Stomach smooth muscle (tissue), 2 donors: ENCODE data around the gene DNAJB4.

Experiments
- H3K27ac ChIP-seq: one replicate; pipeline ENCODE4 v1.7.0; 2013; ENCODE audit warnings: mild to moderate bottlenecking, low read length, inconsistent platforms
- H3K27me3 ChIP-seq, 2 donors: one replicate each; pipeline ENCODE4 v1.7.0; 2013; ENCODE audit warnings: low read length in 2 of 2; ENCODE audit not compliant: insufficient read depth in 2 of 2, control insufficient read depth in 1 of 2
- H3K36me3 ChIP-seq, 2 donors: one replicate each; pipeline ENCODE4 v1.7.0; 2013; ENCODE audit warnings: low read length in 2 of 2; ENCODE audit not compliant: control insufficient read depth in 2 of 2, insufficient read depth in 2 of 2
- H3K4me1 ChIP-seq: one replicate; pipeline ENCODE4 v1.7.0; 2013; ENCODE audit warnings: low read length; ENCODE audit not compliant: control insufficient read depth, insufficient read depth
- H3K4me3 ChIP-seq, 2 donors: one replicate each; pipeline ENCODE4 v1.7.0; 2013; ENCODE audit warnings: low read length in 2 of 2
- H3K9ac ChIP-seq, 2 donors: one replicate each; pipeline ENCODE4 v1.7.0; 2013; ENCODE audit warnings: low read length in 2 of 2, mild to moderate bottlenecking in 1 of 2
- H3K9me3 ChIP-seq, 2 donors: one replicate each; pipeline ENCODE4 v1.7.0; 2013; ENCODE audit warnings: low read length in 2 of 2; ENCODE audit not compliant: control insufficient read depth in 2 of 2
- donor health status: healthy.
- donor health status: Pancreatic carcinoma.

DNAJB4 gene

GRCh38 chr1:78036450-78036849 is 31.7 kb downstream of the DNAJB4 start:
- Histone ChIP-seq H3K27ac (no peak overlapping the region), H3K9me3 (no peaks in the 10 kb centered on the region), H3K27me3 (no peaks in the 10 kb centered on the region), H3K9ac (no peak overlapping the region), H3K36me3 (no peaks in the 10 kb centered on the region), H3K4me3 (no peak overlapping the region), H3K4me1 (no peaks in the 10 kb centered on the region)

DNA sequence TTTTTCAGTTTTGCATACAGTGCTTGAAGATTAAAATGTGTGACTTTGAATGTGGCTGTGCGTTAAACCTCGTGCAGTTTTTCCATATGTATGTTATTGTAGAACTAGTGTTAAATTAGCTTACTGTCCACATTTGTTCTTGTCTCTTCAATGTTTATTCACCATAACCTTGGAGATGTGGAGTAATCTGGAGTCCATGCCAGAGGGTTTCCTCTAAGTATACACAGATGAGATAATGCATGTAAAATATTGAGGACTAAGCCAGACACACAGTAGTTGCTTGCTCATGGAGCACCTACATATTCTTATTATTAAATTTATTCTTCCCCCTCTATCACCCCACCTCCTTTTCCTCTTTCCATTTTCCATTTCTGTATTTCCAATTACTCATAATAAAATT is 33.3 kb downstream of the DNAJB4 start:
- H3K9ac ChIP-seq, result no peak overlapping the region
- H3K4me3 ChIP-seq, result no peak overlapping the region
- H3K36me3 ChIP-seq, result no peaks in the 10 kb centered on the region
- no peak overlapping the region for H3K27ac ChIP-seq
- H3K27me3 ChIP-seq, result no peaks in the 10 kb centered on the region
- H3K4me1 ChIP-seq, result no peaks in the 10 kb centered on the region
- H3K9me3 ChIP-seq, result no peaks in the 10 kb centered on the region

GRCh38 chr1:78038491-78038939 is 33.8 kb downstream of the DNAJB4 start:
- H3K27me3 ChIP-seq, result no peaks in the 10 kb centered on the region
- H3K27ac ChIP-seq, result no peak overlapping the region
- H3K4me1 ChIP-seq, result no peaks in the 10 kb centered on the region
- no peaks in the 10 kb centered on the region for H3K9me3 ChIP-seq
- no peak overlapping the region for H3K4me3 ChIP-seq
- H3K9ac ChIP-seq, result no peak overlapping the region
- no peaks in the 10 kb centered on the region for H3K36me3 ChIP-seq

- Histone ChIP-seq H3K4me1 (no peaks in the 10 kb centered on the region), H3K36me3 (no peaks in the 10 kb centered on the region), H3K27ac (no peak overlapping the region), H3K4me3 (no peak overlapping the region), H3K9ac (no peak overlapping the region), H3K9me3 (no peaks in the 10 kb centered on the region), H3K27me3 (no peaks in the 10 kb centered on the region)
Observed at GRCh38 chr1:78040484-78041089, 35.8 kb downstream of the DNAJB4 start.

- H3K9ac ChIP-seq, result no peak overlapping the region
- no peak overlapping the region for H3K27ac ChIP-seq
- no peak overlapping the region for H3K4me3 ChIP-seq
- H3K27me3 ChIP-seq, result no peaks in the 10 kb centered on the region
- H3K9me3 ChIP-seq, result no peaks in the 10 kb centered on the region
- H3K36me3 ChIP-seq, result no peaks in the 10 kb centered on the region
- H3K4me1 ChIP-seq, result peaks cover 14% of the 10 kb centered on the region
Observed at GRCh38 chr1:78043436-78043835, 38.7 kb downstream of the DNAJB4 start.

GRCh38 chr1:78044796-78045562 is 40.2 kb downstream of the DNAJB4 start:
- Histone ChIP-seq H3K4me3 (peak overlapping the region; percentile 75 to 79), H3K27me3 (no peaks in the 10 kb centered on the region), H3K9me3 (no peaks in the 10 kb centered on the region), H3K27ac (no peak overlapping the region), H3K9ac (peak overlapping the region in 1 of 2 donors; percentile 59), H3K4me1 (peaks cover 14% of the 10 kb centered on the region), H3K36me3 (no peaks in the 10 kb centered on the region)

- Histone ChIP-seq H3K4me3 (peak overlapping the region; percentile 75 to 79), H3K27me3 (no peaks in the 10 kb centered on the region), H3K9ac (peak overlapping the region in 1 of 2 donors; percentile 59), H3K27ac (no peak overlapping the region), H3K4me1 (peaks cover 14% of the 10 kb centered on the region), H3K36me3 (no peaks in the 10 kb centered on the region), H3K9me3 (no peaks in the 10 kb centered on the region)
Observed at GRCh38 chr1:78045563-78045925, 40.8 kb downstream of the DNAJB4 start.

- Histone ChIP-seq H3K4me1 (peaks cover 14% of the 10 kb centered on the region), H3K4me3 (peak within 1 kb of the TSS; percentile 75 to 79), H3K9ac (peak within 1 kb of the TSS; percentile 59 to 62), H3K27me3 (no peaks in the 10 kb centered on the region), H3K27ac (no peak within 1 kb of the TSS), H3K9me3 (no peaks in the 10 kb centered on the region), H3K36me3 (no peaks in the 10 kb centered on the region)
Observed at GRCh38 chr1:78045926-78046778, 41.4 kb downstream of the DNAJB4 start, which contains the start of gene GIPC2. Gene GIPC2, plus strand, starts transcription at chr1:78045966. Its CDS starts 129 bp downstream, at chr1:78046095.

- H3K4me1 ChIP-seq, result peaks cover 14% of the 10 kb centered on the region
- no peak overlapping the region for H3K27ac ChIP-seq
- H3K36me3 ChIP-seq, result no peaks in the 10 kb centered on the region
- peak overlapping the region; percentile 75 to 79 for H3K4me3 ChIP-seq
- H3K9me3 ChIP-seq, result no peaks in the 10 kb centered on the region
- no peaks in the 10 kb centered on the region for H3K27me3 ChIP-seq
- peak overlapping the region in 1 of 2 donors; percentile 59 for H3K9ac ChIP-seq
Observed at GRCh38 chr1:78047106-78047505, 42.4 kb downstream of the DNAJB4 start.

DNA sequence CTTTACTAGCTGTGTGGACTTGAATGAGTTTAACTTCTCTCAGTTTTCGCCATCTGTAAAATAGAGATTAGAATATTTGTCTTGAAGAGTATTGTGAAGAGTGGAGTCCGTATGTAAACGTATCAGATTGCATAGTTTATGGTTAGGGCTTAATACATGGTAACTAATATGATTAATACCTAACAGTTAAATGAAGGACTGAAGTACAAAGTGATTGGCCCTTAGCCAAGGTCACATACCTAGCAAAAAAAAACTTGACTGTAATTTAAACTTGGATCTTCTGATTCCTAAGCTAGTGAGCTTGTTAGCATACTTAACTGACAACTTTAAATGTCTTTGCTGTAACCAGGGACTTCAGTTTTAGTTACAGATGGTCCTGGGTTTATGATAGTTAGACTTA is 42.9 kb downstream of the DNAJB4 start:
- H3K27ac ChIP-seq, result no peak overlapping the region
- no peaks in the 10 kb centered on the region for H3K27me3 ChIP-seq
- peaks cover 14% of the 10 kb centered on the region for H3K4me1 ChIP-seq
- no peaks in the 10 kb centered on the region for H3K36me3 ChIP-seq
- no peak overlapping the region for H3K4me3 ChIP-seq
- H3K9me3 ChIP-seq, result no peaks in the 10 kb centered on the region
- H3K9ac ChIP-seq, result no peak overlapping the region
